Right lobe of liver (tissue), 4 donors: ENCODE results near the gene SRM.

Source experiments
- CTCF ChIP-seq, 4 donors: fragments of 200-600 bp in 3 of 4; fragments of 450-650 bp in 1 of 4; IDR thresholded peaks; one replicate each; pipeline versions ENCODE4 v1.5.1 to v1.8.0; 2016 to 2022; ENCODE audit warnings: antibody characterized with exemption in 4 of 4, mild to moderate bottlenecking in 2 of 4
- POLR2A ChIP-seq: fragments of 450-650 bp; IDR thresholded peaks from one replicate; pipeline ENCODE4 v1.6.1; 2017; ENCODE audit warnings: antibody characterized with exemption, mild to moderate bottlenecking
- donor health status: DM: no; HTN: no; CAD: no.
- donor health status: DM: no; HTN: no; CAD: no.
- donor health status: DM: no; HTN: yes; CAD: no.

- TF ChIP-seq POLR2A (no peak), CTCF (IDR thresholded peaks at IDR 0.05) (no peak)
These were observed 39.1 kb upstream of the SRM start for GRCh38 chr1:11098931-11099309.
